Astrocyte (in vitro differentiated cells and primary cell): ENCODE measurements around the gene STK24. TPM values are rescaled to one million over a fixed set of nuclear protein-coding genes. Genes with fewer than 3 reads are reported as not detected.

ENCODE experiments used
- DNase-seq: peaks from one replicate; pipeline ENCODE4 v3.0.0-alpha.2; 2010; ENCODE audit warnings: low read depth
- FAIRE-seq: peaks from 2 replicates; lab custom pipeline; 2011; peaks lifted over from hg19 to GRCh38; lab: Jason Lieb, UNC
- H2AFZ ChIP-seq: 2 replicates; pipeline ENCODE4 v1.6.0; 2012; ENCODE audit warnings: low read depth, low read length, inconsistent platforms
- H3K27ac ChIP-seq: 2 replicates; pipeline ENCODE4 v1.5.1; 2011; ENCODE audit warnings: low read depth, low read length, inconsistent platforms
- H3K27me3 ChIP-seq: 2 replicates; pipeline ENCODE4 v1.6.0; 2011; ENCODE audit warnings: low read length, inconsistent platforms; ENCODE audit not compliant: insufficient read depth
- H3K36me3 ChIP-seq: 2 replicates; pipeline ENCODE4 v1.5.1; 2011; ENCODE audit warnings: low read length, inconsistent platforms; ENCODE audit not compliant: insufficient read depth
- H3K4me1 ChIP-seq: 2 replicates; pipeline ENCODE4 v1.5.1; 2011; ENCODE audit warnings: low read length, inconsistent platforms; ENCODE audit not compliant: insufficient read depth
- H3K4me2 ChIP-seq: 2 replicates; pipeline ENCODE4 v1.6.0; 2012; ENCODE audit warnings: low read length, inconsistent platforms
- H3K4me3 ChIP-seq: 2 replicates; pipeline ENCODE4 v1.5.1; 2011; ENCODE audit warnings: low read depth, mild to moderate bottlenecking, low read length, inconsistent platforms; ENCODE audit not compliant: insufficient read depth
- H3K79me2 ChIP-seq: 2 replicates; pipeline ENCODE4 v1.6.0; 2012; ENCODE audit warnings: mild to moderate bottlenecking, low read length, inconsistent platforms; ENCODE audit not compliant: insufficient read depth
- H3K9ac ChIP-seq: 2 replicates; pipeline ENCODE4 v1.6.0; 2012; ENCODE audit warnings: mild to moderate bottlenecking, low read length, inconsistent platforms
- H3K9me3 ChIP-seq: 2 replicates; pipeline ENCODE4 v1.5.1; 2012; ENCODE audit warnings: low read depth, mild to moderate bottlenecking, low read length, inconsistent platforms; ENCODE audit not compliant: insufficient read depth
- H4K20me1 ChIP-seq: 2 replicates; pipeline ENCODE4 v1.6.0; 2012; ENCODE audit warnings: low read length, inconsistent platforms; ENCODE audit not compliant: insufficient read depth
- H3K27ac Mint-ChIP-seq: one replicate; pipeline ENCODE4 v1.8.0; 2021; ENCODE audit warnings: mild to moderate bottlenecking, mixed read lengths; ENCODE audit not compliant: unreplicated experiment
- H3K27me3 Mint-ChIP-seq: one replicate; pipeline ENCODE4 v1.8.0; 2021; ENCODE audit warnings: low read depth, mixed read lengths; ENCODE audit not compliant: unreplicated experiment
- H3K36me3 Mint-ChIP-seq: one replicate; pipeline ENCODE4 v1.8.0; 2021; ENCODE audit warnings: low read depth, mixed read lengths; ENCODE audit not compliant: unreplicated experiment
- H3K4me1 Mint-ChIP-seq: one replicate; pipeline ENCODE4 v1.8.0; 2021; ENCODE audit warnings: low read depth, mixed read lengths; ENCODE audit not compliant: unreplicated experiment
- H3K4me3 Mint-ChIP-seq: one replicate; pipeline ENCODE4 v1.8.0; 2021; ENCODE audit warnings: mild to moderate bottlenecking, moderate library complexity, mixed read lengths; ENCODE audit not compliant: unreplicated experiment
- H3K9me3 Mint-ChIP-seq: one replicate; pipeline ENCODE4 v1.8.0; 2021; ENCODE audit warnings: mild to moderate bottlenecking, mixed read lengths; ENCODE audit not compliant: unreplicated experiment
- CTCF ChIP-seq: IDR thresholded peaks from 2 replicates; pipeline ENCODE4 v1.5.1; 2011; ENCODE audit warnings: low read depth, mild to moderate bottlenecking, inconsistent platforms, low read length, moderate library complexity; ENCODE audit not compliant: insufficient read depth
- EZH2 ChIP-seq: IDR thresholded peaks from 2 replicates; pipeline ENCODE4 v1.6.1; 2012; ENCODE audit warnings: mild to moderate bottlenecking, low read length, inconsistent platforms; ENCODE audit not compliant: insufficient read depth
- total RNA-seq: library from RNA; stranded (reverse); gene quantifications from 2 replicates; pipeline ENCODE4 v1.2.1, GENCODE V29; 2021

Gene STK24
- total RNA-seq, 1 donor from 2014 or later = 96.1 TPM

DNA sequence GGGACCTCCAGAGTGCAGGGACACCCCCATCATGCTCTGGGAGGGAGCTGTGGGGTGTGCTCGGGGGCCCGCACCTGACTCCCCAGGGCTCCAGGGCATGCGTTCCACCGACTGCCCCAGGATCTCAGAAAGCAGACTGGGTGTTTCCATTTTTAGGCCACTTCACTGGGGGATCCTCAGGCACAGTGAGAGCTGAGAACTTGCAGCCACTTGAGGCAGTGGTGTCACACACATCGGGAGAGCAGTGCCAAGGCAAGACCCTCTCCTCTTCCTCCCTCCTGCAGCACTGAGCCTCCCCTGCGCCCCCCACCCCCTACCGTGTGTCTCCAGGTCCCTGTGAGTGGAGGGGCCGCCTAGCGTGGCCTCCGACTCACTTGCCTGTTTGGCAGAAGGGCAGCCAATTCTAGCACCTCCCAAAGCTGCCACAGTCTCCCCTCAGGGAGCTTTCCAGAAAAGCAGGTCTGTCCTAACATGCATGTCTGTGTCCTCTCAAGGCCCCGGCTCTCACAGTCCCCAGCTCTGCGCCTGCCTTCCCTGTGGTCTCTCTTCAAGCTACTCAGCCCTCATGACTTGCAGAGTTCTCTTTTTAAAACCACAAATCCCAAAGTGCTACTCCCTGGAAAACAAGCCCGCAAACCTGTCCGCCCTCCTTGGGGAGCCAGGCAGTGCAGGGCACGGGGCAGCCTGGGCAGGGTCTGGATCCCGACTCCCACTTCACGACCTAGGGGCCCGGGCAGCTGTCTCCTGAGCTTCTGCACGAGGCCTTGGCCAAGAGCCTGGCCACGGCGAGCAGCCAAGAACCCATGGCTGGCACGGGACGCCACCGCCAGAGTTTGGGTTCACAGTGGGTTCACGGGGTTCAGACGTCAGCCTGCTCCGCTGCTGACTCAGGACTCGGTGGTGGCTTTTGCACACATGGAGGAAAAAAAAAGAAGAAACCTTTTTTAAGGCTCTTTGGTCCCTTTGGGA lies 94.1 kb downstream of the STK24 start:
- H3K9me3 Mint-ChIP-seq = no peaks in the 10 kb centered on the region
- no peaks in the 10 kb centered on the region for H3K9me3 ChIP-seq
- TF ChIP-seq EZH2 (no peak), CTCF (no peak)
- H3K79me2 ChIP-seq = peaks cover 90% of the 10 kb centered on the region
- H3K4me2 ChIP-seq = peak overlapping the region; percentile 82
- peak overlapping the region; percentile 82 for H3K9ac ChIP-seq
- peak overlapping the region; percentile 99 for H3K27ac Mint-ChIP-seq
- no peak for FAIRE-seq
- peak overlapping the region; percentile 95 for H3K27ac ChIP-seq
- H3K4me1 ChIP-seq = peaks cover 76% of the 10 kb centered on the region
- DNase-seq = peak; percentile 67
- H3K27me3 Mint-ChIP-seq = no peaks in the 10 kb centered on the region
- no peak overlapping the region for H3K4me3 Mint-ChIP-seq
- peaks cover 27% of the 10 kb centered on the region for H4K20me1 ChIP-seq
- H3K27me3 ChIP-seq = no peaks in the 10 kb centered on the region
- H3K4me1 Mint-ChIP-seq = peaks cover 71% of the 10 kb centered on the region
- no peaks in the 10 kb centered on the region for H3K36me3 ChIP-seq
- H2AFZ ChIP-seq = no peak overlapping the region
- H3K36me3 Mint-ChIP-seq = peaks cover 10% of the 10 kb centered on the region
- H3K4me3 ChIP-seq = no peak overlapping the region

GRCh38 chr13:98480915-98481877 lies 95.7 kb downstream of the STK24 start:
- no peaks in the 10 kb centered on the region for H3K27me3 Mint-ChIP-seq

More at GRCh38 chr13:98480915-98481877, 95.7 kb downstream of the STK24 start:
- H3K36me3 Mint-ChIP-seq = peaks cover 4% of the 10 kb centered on the region
- DNase-seq (no peak), FAIRE-seq (no peak)
- Histone ChIP-seq H3K9ac (no peak overlapping the region), H2AFZ (no peak overlapping the region), H3K4me1 (peaks cover 81% of the 10 kb centered on the region), H4K20me1 (peaks cover 19% of the 10 kb centered on the region), H3K27ac (peak overlapping the region; percentile 27), H3K27me3 (no peaks in the 10 kb centered on the region), H3K4me2 (no peak overlapping the region), H3K4me3 (no peak overlapping the region), H3K79me2 (peaks cover 87% of the 10 kb centered on the region), H3K9me3 (no peaks in the 10 kb centered on the region), H3K36me3 (no peaks in the 10 kb centered on the region)
- H3K9me3 Mint-ChIP-seq = no peaks in the 10 kb centered on the region
- TF ChIP-seq CTCF = no peak
- TF ChIP-seq EZH2 = no peak
- peak overlapping the region; percentile 50 for H3K4me3 Mint-ChIP-seq
- peaks cover 72% of the 10 kb centered on the region for H3K4me1 Mint-ChIP-seq
- peak overlapping the region; percentile 81 for H3K27ac Mint-ChIP-seq
